NCI-H2171 treated with DMSO at 0.1 percent for 48 hours (cell line): Measurements from ENCODE around the gene GRAMD1A.
"Not testable (repeated sequence)": the region's sequence is repeated elsewhere in the genome, so short reads cannot be mapped to it uniquely, and the experiment has no call there.

Experiments used
- DNase-seq: peaks from one replicate; lab custom pipeline; 2025; lab: John Stamatoyannopoulos, UW

Gene GRAMD1A

GRCh38 chr19:34999498-35000337, at the start of gene GRAMD1A:
Gene GRAMD1A (plus strand): TSS chr19:35000323. CDS start chr19:35000479, 156 bp downstream.
- peak; percentile 61 for DNase-seq

GRCh38 chr19:34953092-34953491, 47.0 kb upstream of the GRAMD1A start:
- DNase-seq: no peak

- DNase-seq: no peak
These were observed 42.0 kb upstream of the GRAMD1A start for GRCh38 chr19:34957830-34958751.

GRCh38 chr19:34959021-34959420, 41.1 kb upstream of the GRAMD1A start:
- no peak for DNase-seq

- no peak for DNase-seq
These were observed 39.9 kb upstream of the GRAMD1A start for GRCh38 chr19:34960103-34960805.

GRCh38 chr19:34960940-34961679, 39.0 kb upstream of the GRAMD1A start:
- no peak for DNase-seq

GRCh38 chr19:34961775-34962686, 38.1 kb upstream of the GRAMD1A start:
- DNase-seq: no peak

- DNase-seq: no peak
These were observed 37.2 kb upstream of the GRAMD1A start for GRCh38 chr19:34962687-34963572.

- peak; percentile 3 for DNase-seq
These were observed 36.3 kb upstream of the GRAMD1A start, which contains the start of gene ZNF792 for GRCh38 chr19:34963573-34964406. Gene ZNF792 (minus strand): TSS chr19:34964229. CDS start chr19:34963662, 567 bp downstream.

GRCh38 chr19:34964598-34964997, 35.5 kb upstream of the GRAMD1A start:
- DNase-seq: no peak

GRCh38 chr19:34965505-34965904, 34.6 kb upstream of the GRAMD1A start:
- not testable (repeated sequence) for DNase-seq

- DNase-seq: no peak
These were observed 32.6 kb upstream of the GRAMD1A start for GRCh38 chr19:34967551-34967950.

GRCh38 chr19:34969721-34970120, 30.4 kb upstream of the GRAMD1A start:
- no peak for DNase-seq

- DNase-seq: not testable (repeated sequence)
These were observed 29.8 kb upstream of the GRAMD1A start for GRCh38 chr19:34970185-34970780.

GRCh38 chr19:34972163-34972705, 27.9 kb upstream of the GRAMD1A start:
- no peak for DNase-seq

GRCh38 chr19:34974646-34975045, 25.5 kb upstream of the GRAMD1A start:
- DNase-seq: no peak

GRCh38 chr19:34975056-34975455, 25.1 kb upstream of the GRAMD1A start:
- no peak for DNase-seq

- no peak for DNase-seq
These were observed 23.5 kb upstream of the GRAMD1A start for GRCh38 chr19:34976611-34977010.
